ENCODE measurements around the gene TAB2.

TAB2 gene

DNA sequence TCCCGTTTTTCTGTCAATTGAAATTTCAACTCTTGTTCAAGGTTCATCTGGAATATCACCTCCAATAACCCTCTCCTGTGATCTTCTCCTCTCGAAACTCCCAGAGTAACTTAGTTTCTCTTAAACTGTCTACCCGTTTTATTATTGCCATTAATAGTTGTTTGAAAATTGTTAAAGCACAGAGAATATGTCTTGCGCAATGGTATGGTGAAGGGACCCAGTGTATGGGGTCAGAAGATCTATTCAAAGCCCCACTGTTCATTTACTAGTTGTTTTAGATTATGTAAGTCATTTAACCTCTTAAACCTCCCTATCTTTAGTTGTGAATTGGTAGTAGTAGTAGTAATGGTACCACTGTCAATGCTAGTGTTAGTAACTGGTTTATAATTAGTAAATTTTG is 6.2 kb upstream of the TAB2 start:
- no peak overlapping the region for H3K4me3 ChIP-seq (replicated peaks; ENCODE audit: low read depth, low read length)
- no peak for DNase-seq (ENCODE audit: extremely low read depth, low read depth)
- TF ChIP-seq CTCF (IDR thresholded peaks at IDR 0.05; ENCODE audit: low read depth, low read length, missing control alignments): no peak

DNA sequence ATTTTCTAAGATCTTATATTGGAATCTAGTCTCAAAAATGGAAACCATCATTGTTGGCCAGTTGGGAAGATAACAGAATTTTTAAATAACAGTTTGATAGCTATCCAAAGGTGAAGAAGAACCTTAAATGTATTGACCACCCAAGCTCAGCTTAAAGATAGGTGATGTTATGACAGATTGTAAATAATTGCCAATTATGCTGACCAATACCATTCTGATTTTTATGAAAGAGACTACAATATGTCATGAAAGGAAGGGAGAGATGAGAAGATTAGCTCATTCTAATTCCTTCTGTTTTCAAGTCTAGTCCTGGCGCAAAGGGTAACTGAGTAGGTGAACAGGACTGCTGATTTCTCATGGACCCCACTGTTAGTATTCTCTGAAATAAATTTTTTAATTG is 5.7 kb upstream of the TAB2 start:
- no peak for TF ChIP-seq CTCF (IDR thresholded peaks at IDR 0.05; ENCODE audit: low read depth, low read length, missing control alignments)
- no peak for DNase-seq (ENCODE audit: extremely low read depth, low read depth)
- H3K4me3 ChIP-seq (replicated peaks; ENCODE audit: low read depth, low read length): no peak overlapping the region

DNA sequence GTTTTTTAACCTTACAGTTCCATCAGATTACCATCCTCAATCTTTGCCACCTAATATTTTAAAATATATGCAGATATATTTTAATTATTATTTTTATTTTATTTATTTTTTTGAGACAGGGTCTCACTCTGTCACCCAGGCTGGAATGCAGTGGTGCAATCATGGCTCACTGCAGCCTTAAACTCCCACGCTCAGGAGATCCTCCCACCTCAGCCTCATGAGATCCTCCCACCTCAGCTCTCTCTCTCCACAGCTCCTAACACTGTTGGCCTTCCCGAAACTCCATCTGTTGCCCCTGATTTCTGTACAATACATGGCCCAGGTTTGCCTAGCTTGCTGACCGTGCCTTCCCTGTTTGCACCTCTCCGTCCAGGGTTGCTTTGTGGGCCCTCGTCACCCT is 4.4 kb upstream of the TAB2 start:
- DNase-seq (ENCODE audit: extremely low read depth, low read depth): no peak
- no peak for TF ChIP-seq CTCF (IDR thresholded peaks at IDR 0.05; ENCODE audit: low read depth, low read length, missing control alignments)
- no peak overlapping the region for H3K4me3 ChIP-seq (replicated peaks; ENCODE audit: low read depth, low read length)

- no peak overlapping the region for H3K4me3 ChIP-seq (replicated peaks; ENCODE audit: low read depth, low read length)
- no peak for TF ChIP-seq CTCF (IDR thresholded peaks at IDR 0.05; ENCODE audit: low read depth, low read length, missing control alignments)
- no peak for DNase-seq (ENCODE audit: extremely low read depth, low read depth)
Measured at GRCh38 chr6:149313861-149314260, 3.7 kb upstream of the TAB2 start.

- no peak overlapping the region for H3K4me3 ChIP-seq (replicated peaks; ENCODE audit: low read depth, low read length)
- no peak for TF ChIP-seq CTCF (IDR thresholded peaks at IDR 0.05; ENCODE audit: low read depth, low read length, missing control alignments)
Measured at GRCh38 chr6:149314325-149314905, 3.1 kb upstream of the TAB2 start.

DNA sequence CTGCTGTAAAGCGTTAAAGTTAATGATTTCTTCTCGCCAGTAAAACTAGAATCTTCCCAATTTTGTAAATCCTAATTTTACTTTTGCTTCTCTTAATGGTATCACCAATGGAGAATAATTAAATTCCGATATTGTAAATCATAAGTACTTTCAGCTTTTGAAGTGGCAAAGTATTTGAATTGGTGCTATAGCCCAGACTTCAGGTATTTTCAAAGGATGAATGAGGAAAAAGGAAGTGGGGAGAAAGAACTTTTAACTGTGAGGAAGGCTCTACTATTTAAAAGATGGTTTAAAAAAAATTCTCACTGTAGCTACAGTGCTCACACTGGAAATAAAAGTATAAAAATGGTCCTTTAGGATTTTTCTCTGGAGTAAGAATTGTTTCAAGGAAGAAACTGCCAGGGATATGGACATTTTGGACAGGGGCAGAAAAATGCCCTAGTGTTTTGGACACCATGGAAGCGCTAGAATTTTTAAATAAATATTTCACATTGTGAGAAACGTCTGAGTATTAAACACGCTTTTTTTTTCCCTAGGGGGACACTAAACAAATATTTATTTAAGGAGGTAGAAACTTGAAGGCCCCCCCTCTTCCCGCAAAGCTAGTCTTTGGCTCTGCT is 1.3 kb upstream of the TAB2 start:
- no peak for DNase-seq (ENCODE audit: extremely low read depth, low read depth)
- no peak for TF ChIP-seq CTCF (IDR thresholded peaks at IDR 0.05; ENCODE audit: low read depth, low read length, missing control alignments)
- H3K4me3 ChIP-seq (replicated peaks; ENCODE audit: low read depth, low read length): peak overlapping the region; percentile 69

More at GRCh38 chr6:149314325-149314905, 3.1 kb upstream of the TAB2 start:
- DNase-seq (ENCODE audit: extremely low read depth, low read depth): no peak
